Measurements from ENCODE around the gene GJA10.

GRCh38 chr6:89921197-89921596 is 26.9 kb downstream of the GJA10 start:
- TF ChIP-seq, protein P1, sequence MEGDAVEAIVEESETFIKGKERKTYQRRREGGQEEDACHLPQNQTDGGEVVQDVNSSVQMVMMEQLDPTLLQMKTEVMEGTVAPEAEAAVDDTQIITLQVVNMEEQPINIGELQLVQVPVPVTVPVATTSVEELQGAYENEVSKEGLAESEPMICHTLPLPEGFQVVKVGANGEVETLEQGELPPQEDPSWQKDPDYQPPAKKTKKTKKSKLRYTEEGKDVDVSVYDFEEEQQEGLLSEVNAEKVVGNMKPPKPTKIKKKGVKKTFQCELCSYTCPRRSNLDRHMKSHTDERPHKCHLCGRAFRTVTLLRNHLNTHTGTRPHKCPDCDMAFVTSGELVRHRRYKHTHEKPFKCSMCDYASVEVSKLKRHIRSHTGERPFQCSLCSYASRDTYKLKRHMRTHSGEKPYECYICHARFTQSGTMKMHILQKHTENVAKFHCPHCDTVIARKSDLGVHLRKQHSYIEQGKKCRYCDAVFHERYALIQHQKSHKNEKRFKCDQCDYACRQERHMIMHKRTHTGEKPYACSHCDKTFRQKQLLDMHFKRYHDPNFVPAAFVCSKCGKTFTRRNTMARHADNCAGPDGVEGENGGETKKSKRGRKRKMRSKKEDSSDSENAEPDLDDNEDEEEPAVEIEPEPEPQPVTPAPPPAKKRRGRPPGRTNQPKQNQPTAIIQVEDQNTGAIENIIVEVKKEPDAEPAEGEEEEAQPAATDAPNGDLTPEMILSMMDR (IDR thresholded peaks at IDR 0.05; ENCODE audit: borderline replicate concordance, extremely low read depth, low read length, poor library complexity, severe bottlenecking), result no peak
- TF ChIP-seq EZH2 (IDR thresholded peaks at IDR 0.05; ENCODE audit: borderline replicate concordance, low read depth, low read length, severe bottlenecking), result no peak

Measured in DND-41 (cell line).